Hepatocyte (in vitro differentiated cells): ENCODE results near the gene CDK5RAP1. TPM values are rescaled to one million over a fixed set of nuclear protein-coding genes. Genes with fewer than 3 reads are reported as not detected.

Experiments used
- DNase-seq: peaks from one replicate; pipeline ENCODE4 v3.0.0-alpha.2; 2016; ENCODE audit warnings: low spot score
- H2AFZ ChIP-seq: fragments of 200-600 bp; sonication (generic); 2 replicates; pipeline ENCODE4 v1.6.0; 2016; ENCODE audit warnings: antibody characterized with exemption, mild to moderate bottlenecking
- H3K27ac ChIP-seq: fragments of 200-600 bp; sonication (generic); 2 replicates; pipeline ENCODE4 v1.5.1; 2016; ENCODE audit warnings: mild to moderate bottlenecking
- H3K27me3 ChIP-seq: fragments of 200-600 bp; sonication (generic); 2 replicates; pipeline ENCODE4 v1.6.1; 2016
- H3K36me3 ChIP-seq: fragments of 200-600 bp; sonication (generic); replicated peaks from 2 replicates; pipeline ENCODE4 v1.5.1; 2016; ENCODE audit warnings: low read depth; ENCODE audit not compliant: insufficient read depth
- H3K4me1 ChIP-seq: fragments of 200-600 bp; sonication (generic); 2 replicates; pipeline ENCODE4 v1.5.1; 2016; ENCODE audit warnings: mild to moderate bottlenecking, moderate library complexity; ENCODE audit not compliant: insufficient read depth
- H3K4me2 ChIP-seq: fragments of 200-600 bp; sonication (generic); 2 replicates; pipeline ENCODE4 v1.6.0; 2016
- H3K4me3 ChIP-seq: fragments of 200-600 bp; sonication (generic); 2 replicates; pipeline ENCODE4 v1.5.1; 2016; ENCODE audit warnings: mild to moderate bottlenecking
- H3K79me2 ChIP-seq: fragments of 200-600 bp; sonication (generic); 2 replicates; pipeline ENCODE4 v1.6.0; 2017; ENCODE audit warnings: mild to moderate bottlenecking
- H3K9me2 ChIP-seq: fragments of 200-600 bp; sonication (generic); replicated peaks from 2 replicates; pipeline ENCODE4 v1.6.0; 2017; ENCODE audit warnings: mild to moderate bottlenecking; ENCODE audit not compliant: insufficient read depth
- H3K9me3 ChIP-seq: fragments of 200-600 bp; sonication (generic); 2 replicates; pipeline ENCODE4 v1.5.1; 2016; ENCODE audit warnings: low read depth, mild to moderate bottlenecking
- H4K20me1 ChIP-seq: fragments of 200-600 bp; sonication (generic); 2 replicates; pipeline ENCODE4 v1.6.0; 2016; ENCODE audit warnings: mild to moderate bottlenecking; ENCODE audit not compliant: insufficient read depth, poor library complexity, severe bottlenecking
- CTCF ChIP-seq: fragments of 200-600 bp; sonication (generic); IDR thresholded peaks from 2 replicates; pipeline ENCODE4 v1.5.1; 2016; ENCODE audit warnings: antibody characterized with exemption, mild to moderate bottlenecking; ENCODE audit not compliant: poor library complexity
- EZH2 ChIP-seq: fragments of 200-600 bp; sonication (generic); IDR thresholded peaks from 2 replicates; pipeline ENCODE4 v1.6.1; 2016; ENCODE audit warnings: antibody characterized with exemption, mild to moderate bottlenecking, borderline replicate concordance
- EZH2phosphoT487 ChIP-seq: fragments of 200-600 bp; sonication (generic); IDR thresholded peaks from one replicate; pipeline ENCODE4 v1.6.1; 2018; ENCODE audit warnings: antibody characterized with exemption, mild to moderate bottlenecking, low read depth, moderate library complexity; ENCODE audit not compliant: unreplicated experiment, severe bottlenecking
- WGBS: methylation state at CpG from one replicate; pipeline ENCODE4 v1.1.6; 2016; ENCODE audit warnings: low lambda C conversion rate; ENCODE audit errors: missing lambda C conversion rate; 5-methylcytosine and 5-hydroxymethylcytosine counted together
- polyA plus RNA-seq: library from polyadenylated mRNA; unstranded; fragments of >200 nt; fragmentation: Nextera tagmentation; extraction: Ambion mirVana; gene quantifications from 2 replicates; pipeline ENCODE4 v1.2.1, GENCODE V29; 2016
- total RNA-seq: library from RNA; depleted of rRNA; stranded (reverse); fragments of >200 nt; gene quantifications from 2 replicates; pipeline ENCODE4 v1.2.3, GENCODE V29; 2014

CDK5RAP1 gene
- total and polyA plus RNA-seq, 2 experiments from 2014 or later = 35.6 to 52.2 TPM

DNA sequence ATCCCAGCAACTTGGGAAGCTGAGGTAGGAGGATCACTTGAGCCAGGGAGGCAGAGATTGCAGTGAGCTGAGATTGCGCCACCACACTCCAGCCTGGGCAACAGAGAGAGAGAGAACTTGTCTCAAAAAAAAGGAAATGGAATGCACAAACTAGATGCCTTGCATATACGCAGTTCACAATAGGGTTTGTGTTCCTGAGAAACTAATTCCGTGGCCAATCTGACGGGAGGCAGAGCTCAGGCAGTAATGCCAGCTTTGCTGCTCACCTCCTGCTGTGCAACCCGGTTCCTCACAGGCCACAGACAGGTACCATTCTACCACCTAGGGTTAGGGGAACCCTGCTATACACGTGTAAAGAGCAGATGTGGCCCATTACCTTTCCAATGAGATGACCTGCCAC is 1.4 kb downstream of the CDK5RAP1 start:
- Histone ChIP-seq H4K20me1 (no peaks in the 10 kb centered on the region), H3K4me2 (peak overlapping the region; percentile 76), H3K27ac (no peak overlapping the region), H2AFZ (no peak overlapping the region), H3K79me2 (peaks cover 60% of the 10 kb centered on the region), H3K9me3 (no peaks in the 10 kb centered on the region), H3K9me2 (no peaks in the 10 kb centered on the region), H3K36me3 (no peaks in the 10 kb centered on the region), H3K4me1 (peaks cover 15% of the 10 kb centered on the region), H3K27me3 (no peaks in the 10 kb centered on the region), H3K4me3 (no peak overlapping the region)
- TF ChIP-seq CTCF (no peak), EZH2phosphoT487 (no peak), EZH2 (no peak)
- 66% methylated on average over 6 of the region's 6 CpGs for WGBS
- no peak for DNase-seq

GRCh38 chr20:33394718-33395117 is 6.6 kb downstream of the CDK5RAP1 start:
- Histone ChIP-seq H3K4me2 (no peak overlapping the region), H3K27ac (no peak overlapping the region), H3K9me3 (no peaks in the 10 kb centered on the region), H3K4me1 (peaks cover 5% of the 10 kb centered on the region), H3K79me2 (peaks cover 35% of the 10 kb centered on the region), H3K4me3 (no peak overlapping the region), H3K36me3 (no peaks in the 10 kb centered on the region), H4K20me1 (no peaks in the 10 kb centered on the region), H2AFZ (no peak overlapping the region), H3K9me2 (no peaks in the 10 kb centered on the region), H3K27me3 (no peaks in the 10 kb centered on the region)
- 97% methylated on average over 4 of the region's 4 CpGs for WGBS
- no peak for DNase-seq
- TF ChIP-seq EZH2 = no peak
- TF ChIP-seq CTCF = no peak
- TF ChIP-seq EZH2phosphoT487 = no peak

DNA sequence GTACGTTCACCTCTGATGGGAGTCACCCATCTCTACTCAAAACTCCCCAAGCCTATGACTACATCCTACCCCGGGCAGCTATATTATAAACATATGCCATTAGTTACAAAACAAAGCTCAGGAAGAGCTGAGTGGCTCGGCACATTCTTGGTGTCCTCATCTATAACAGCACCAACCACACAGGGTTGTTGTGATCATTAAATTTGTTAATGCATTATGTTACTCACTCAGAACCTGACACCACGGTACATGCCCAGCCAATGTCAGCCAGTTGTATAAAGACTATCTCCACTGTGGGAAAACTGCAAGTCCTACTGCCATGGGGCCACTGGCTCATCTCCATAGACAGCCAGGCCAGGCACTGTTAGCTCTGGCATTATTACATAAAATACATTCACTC is 7.7 kb downstream of the CDK5RAP1 start:
- no peaks in the 10 kb centered on the region for H3K27me3 ChIP-seq
- peaks cover 24% of the 10 kb centered on the region for H3K79me2 ChIP-seq
- H3K9me2 ChIP-seq = no peaks in the 10 kb centered on the region
- H3K27ac ChIP-seq = no peak overlapping the region
- no peak for DNase-seq
- H3K9me3 ChIP-seq = no peaks in the 10 kb centered on the region
- TF ChIP-seq CTCF (no peak), EZH2phosphoT487 (no peak), EZH2 (no peak)
- H3K4me2 ChIP-seq = no peak overlapping the region
- peaks cover 3% of the 10 kb centered on the region for H3K4me1 ChIP-seq
- H3K36me3 ChIP-seq = no peaks in the 10 kb centered on the region
- no peak overlapping the region for H2AFZ ChIP-seq
- WGBS = 89% methylated on average over 4 of the region's 4 CpGs
- H3K4me3 ChIP-seq = no peak overlapping the region
- H4K20me1 ChIP-seq = no peaks in the 10 kb centered on the region
